ENCODE data around the gene ADAM10. TPM values are rescaled to one million over a fixed set of nuclear protein-coding genes. Genes with fewer than 3 reads are reported as not detected.

Gene ADAM10
- total RNA-seq, 1 donor from 2014 or later, result 140 TPM

DNA sequence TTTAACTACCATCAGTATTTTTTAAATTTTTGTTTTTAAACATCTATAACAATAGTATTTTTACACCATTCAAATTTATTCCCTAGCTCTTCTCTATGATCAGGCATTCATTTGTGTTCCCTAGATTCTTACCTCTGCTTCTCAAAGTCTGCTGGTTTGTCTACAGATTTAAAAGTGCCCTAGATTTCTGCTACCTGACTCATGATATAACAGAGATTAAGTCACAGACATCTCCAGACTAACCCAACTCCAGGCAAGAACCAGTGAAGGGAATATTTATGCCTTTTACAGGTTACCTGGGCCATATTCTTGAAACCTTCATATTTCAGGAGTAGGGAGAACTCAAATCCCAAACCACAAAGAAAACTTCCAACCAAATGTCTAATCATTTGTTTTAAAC is 38.8 kb downstream of the ADAM10 start:
- H3K27me3 Mint-ChIP-seq (ENCODE audit: unreplicated experiment), result no peaks in the 10 kb centered on the region
- no peak overlapping the region for H3K4me3 Mint-ChIP-seq (ENCODE audit: unreplicated experiment)
- no peaks in the 10 kb centered on the region for H3K9me3 Mint-ChIP-seq (ENCODE audit: unreplicated experiment)
- H3K36me3 Mint-ChIP-seq (ENCODE audit: unreplicated experiment), result no peaks in the 10 kb centered on the region
- H3K4me1 Mint-ChIP-seq (ENCODE audit: low read depth, unreplicated experiment), result no peaks in the 10 kb centered on the region
- TF ChIP-seq, protein P1, sequence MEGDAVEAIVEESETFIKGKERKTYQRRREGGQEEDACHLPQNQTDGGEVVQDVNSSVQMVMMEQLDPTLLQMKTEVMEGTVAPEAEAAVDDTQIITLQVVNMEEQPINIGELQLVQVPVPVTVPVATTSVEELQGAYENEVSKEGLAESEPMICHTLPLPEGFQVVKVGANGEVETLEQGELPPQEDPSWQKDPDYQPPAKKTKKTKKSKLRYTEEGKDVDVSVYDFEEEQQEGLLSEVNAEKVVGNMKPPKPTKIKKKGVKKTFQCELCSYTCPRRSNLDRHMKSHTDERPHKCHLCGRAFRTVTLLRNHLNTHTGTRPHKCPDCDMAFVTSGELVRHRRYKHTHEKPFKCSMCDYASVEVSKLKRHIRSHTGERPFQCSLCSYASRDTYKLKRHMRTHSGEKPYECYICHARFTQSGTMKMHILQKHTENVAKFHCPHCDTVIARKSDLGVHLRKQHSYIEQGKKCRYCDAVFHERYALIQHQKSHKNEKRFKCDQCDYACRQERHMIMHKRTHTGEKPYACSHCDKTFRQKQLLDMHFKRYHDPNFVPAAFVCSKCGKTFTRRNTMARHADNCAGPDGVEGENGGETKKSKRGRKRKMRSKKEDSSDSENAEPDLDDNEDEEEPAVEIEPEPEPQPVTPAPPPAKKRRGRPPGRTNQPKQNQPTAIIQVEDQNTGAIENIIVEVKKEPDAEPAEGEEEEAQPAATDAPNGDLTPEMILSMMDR (IDR thresholded peaks at IDR 0.05; ENCODE audit: partially characterized antibody, unreplicated experiment), result no peak
- no peak overlapping the region for H3K27ac Mint-ChIP-seq (ENCODE audit: unreplicated experiment)
- no peak for DNase-seq

GRCh38 chr15:58707397-58707796 is 42.1 kb downstream of the ADAM10 start:
- TF ChIP-seq, protein P1 (IDR thresholded peaks at IDR 0.05; ENCODE audit: partially characterized antibody, unreplicated experiment), result no peak
- Mint-ChIP-seq H3K36me3 (ENCODE audit: unreplicated experiment) (peaks cover 5% of the 10 kb centered on the region), H3K4me1 (ENCODE audit: low read depth, unreplicated experiment) (peaks cover 4% of the 10 kb centered on the region), H3K9me3 (ENCODE audit: unreplicated experiment) (no peaks in the 10 kb centered on the region), H3K27me3 (ENCODE audit: unreplicated experiment) (no peaks in the 10 kb centered on the region), H3K4me3 (ENCODE audit: unreplicated experiment) (no peak overlapping the region), H3K27ac (ENCODE audit: unreplicated experiment) (no peak overlapping the region)
- no peak for DNase-seq

GRCh38 chr15:58705105-58705504 is 44.4 kb downstream of the ADAM10 start:
- Mint-ChIP-seq H3K9me3 (ENCODE audit: unreplicated experiment) (no peaks in the 10 kb centered on the region), H3K4me1 (ENCODE audit: low read depth, unreplicated experiment) (peaks cover 4% of the 10 kb centered on the region), H3K4me3 (ENCODE audit: unreplicated experiment) (no peak overlapping the region), H3K36me3 (ENCODE audit: unreplicated experiment) (peaks cover 5% of the 10 kb centered on the region), H3K27me3 (ENCODE audit: unreplicated experiment) (no peaks in the 10 kb centered on the region), H3K27ac (ENCODE audit: unreplicated experiment) (no peak overlapping the region)
- TF ChIP-seq, protein P1 (IDR thresholded peaks at IDR 0.05; ENCODE audit: partially characterized antibody, unreplicated experiment), result no peak
- DNase-seq, result no peak

- DNase-seq, result no peak
- Mint-ChIP-seq H3K27ac (ENCODE audit: unreplicated experiment) (no peak overlapping the region), H3K36me3 (ENCODE audit: unreplicated experiment) (peaks cover 6% of the 10 kb centered on the region), H3K27me3 (ENCODE audit: unreplicated experiment) (no peaks in the 10 kb centered on the region), H3K9me3 (ENCODE audit: unreplicated experiment) (no peaks in the 10 kb centered on the region), H3K4me1 (ENCODE audit: low read depth, unreplicated experiment) (peaks cover 4% of the 10 kb centered on the region), H3K4me3 (ENCODE audit: unreplicated experiment) (no peak overlapping the region)
- TF ChIP-seq, protein P1 (IDR thresholded peaks at IDR 0.05; ENCODE audit: partially characterized antibody, unreplicated experiment), result no peak
Measured at GRCh38 chr15:58704155-58704865, 45.2 kb downstream of the ADAM10 start.

GRCh38 chr15:58703610-58704009 is 45.9 kb downstream of the ADAM10 start:
- Mint-ChIP-seq H3K27me3 (ENCODE audit: unreplicated experiment) (no peaks in the 10 kb centered on the region), H3K9me3 (ENCODE audit: unreplicated experiment) (no peaks in the 10 kb centered on the region), H3K4me1 (ENCODE audit: low read depth, unreplicated experiment) (peaks cover 4% of the 10 kb centered on the region), H3K4me3 (ENCODE audit: unreplicated experiment) (no peak overlapping the region), H3K27ac (ENCODE audit: unreplicated experiment) (no peak overlapping the region), H3K36me3 (ENCODE audit: unreplicated experiment) (peaks cover 13% of the 10 kb centered on the region)
- TF ChIP-seq, protein P1 (IDR thresholded peaks at IDR 0.05; ENCODE audit: partially characterized antibody, unreplicated experiment), result no peak
- DNase-seq, result no peak
